HL-60/S4 treated with retinoic acid at 250 ng/mL for 4 days and 3 days (cell line): ENCODE measurements around the gene GARS1.

Source experiments
- in situ Hi-C: fragments of 300-500 bp; cut with MboI; formaldehyde crosslinking; loops from 2 replicates; pipeline ENCODE4 v1.7.0; 2022; ENCODE audit warnings: low sequenced_read_pairs

GARS1 gene

GRCh38 chr7:30674420-30674819, 79.7 kb downstream of the GARS1 start:
- in situ Hi-C loops: no loop called here

GRCh38 chr7:30674876-30675275, 80.2 kb downstream of the GARS1 start:
- in situ Hi-C loops: no loop called here

GRCh38 chr7:30678805-30679204, 84.1 kb downstream of the GARS1 start:
- in situ Hi-C loops: no loop called here

GRCh38 chr7:30679664-30680063, 85.0 kb downstream of the GARS1 start:
- in situ Hi-C loops: no loop called here

GRCh38 chr7:30681331-30681797, 86.7 kb downstream of the GARS1 start:
- in situ Hi-C loops: no loop called here

GRCh38 chr7:30681815-30682211, 87.1 kb downstream of the GARS1 start:
- in situ Hi-C loops: no loop called here

GRCh38 chr7:30682212-30683083, 87.8 kb downstream of the GARS1 start, which contains the start of gene CRHR2:
CRHR2 (minus strand) TSS chr7:30682456; CDS start chr7:30682280, 176 bp downstream.
- in situ Hi-C loops: no loop called here

GRCh38 chr7:30683306-30683705, 88.6 kb downstream of the GARS1 start:
- in situ Hi-C loops: no loop called here
